Tibial nerve (tissue), 4 donors: ENCODE results near the gene RHOBTB1. TPM values are rescaled to one million over a fixed set of nuclear protein-coding genes. Genes with fewer than 3 reads are reported as not detected.

Source experiments
- DNase-seq, 2 donors: peaks; one replicate each; pipeline ENCODE4 v3.0.0-alpha.2; 2019; ENCODE audit warnings: low spot score in 2 of 2
- H3K27ac ChIP-seq, 4 donors: fragments of 200-600 bp; sonication (generic) in 3 of 4; one replicate each; pipeline ENCODE4 v1.5.1; 2017 to 2019; ENCODE audit warnings: mild to moderate bottlenecking in 1 of 4
- H3K27me3 ChIP-seq, 2 donors: fragments of 200-600 bp; sonication (generic) in 1 of 2; one replicate each; pipeline versions ENCODE4 v1.5.1 to v1.6.0; 2017 to 2019
- H3K36me3 ChIP-seq, 3 donors: fragments of 200-600 bp; sonication (generic); one replicate each; pipeline ENCODE4 v1.5.1; 2018 to 2019
- H3K4me1 ChIP-seq, 4 donors: fragments of 200-600 bp; sonication (generic) in 3 of 4; one replicate each; pipeline ENCODE4 v1.5.1; 2017 to 2019
- H3K4me3 ChIP-seq, 4 donors: fragments of 200-600 bp; sonication (generic) in 3 of 4; one replicate each; pipeline ENCODE4 v1.5.1; 2017 to 2019; ENCODE audit warnings: mild to moderate bottlenecking in 1 of 4, moderate library complexity in 1 of 4
- H3K9me3 ChIP-seq, 4 donors: fragments of 200-600 bp; sonication (generic) in 3 of 4; one replicate each; pipeline ENCODE4 v1.5.1; 2017 to 2019
- EP300 ChIP-seq, 2 donors: sonication (generic); formaldehyde crosslinking; IDR thresholded peaks; one replicate each; pipeline ENCODE4 v1.6.1; 2017; ENCODE audit warnings: antibody characterized with exemption in 2 of 2, mild to moderate bottlenecking in 1 of 2
- POLR2A ChIP-seq, 2 donors: fragments of 450-650 bp; IDR thresholded peaks; one replicate each; pipeline ENCODE4 v1.6.1; 2017; ENCODE audit warnings: antibody characterized with exemption in 2 of 2, mild to moderate bottlenecking in 2 of 2, moderate library complexity in 2 of 2
- WGBS, 2 donors: methylation state at CpG; one replicate each; pipeline ENCODE4 v1.1.5; 2018; 5-methylcytosine and 5-hydroxymethylcytosine counted together
- total RNA-seq, 4 donors: library from RNA; depleted of rRNA; stranded (reverse); fragments of >200 nt; gene quantifications; one replicate each; pipeline ENCODE4 v1.1.0, GENCODE V29; 2016
- TF ChIP-seq, protein P1 (sequence below), 5 experiments: fragments of 200-600 bp in 3 of 5; fragments of 450-650 bp in 2 of 5; sonication (generic) in 3 of 5; IDR thresholded peaks; one replicate each; pipeline ENCODE4 v1.5.1; 2016 to 2019; ENCODE audit warnings: antibody characterized with exemption in 5 of 5, mild to moderate bottlenecking in 3 of 5, moderate library complexity in 2 of 5

The RHOBTB1 gene
- total RNA-seq, 4 donors from 2014 or later = 5.7 to 28.2 (median 5.9) TPM

DNA sequence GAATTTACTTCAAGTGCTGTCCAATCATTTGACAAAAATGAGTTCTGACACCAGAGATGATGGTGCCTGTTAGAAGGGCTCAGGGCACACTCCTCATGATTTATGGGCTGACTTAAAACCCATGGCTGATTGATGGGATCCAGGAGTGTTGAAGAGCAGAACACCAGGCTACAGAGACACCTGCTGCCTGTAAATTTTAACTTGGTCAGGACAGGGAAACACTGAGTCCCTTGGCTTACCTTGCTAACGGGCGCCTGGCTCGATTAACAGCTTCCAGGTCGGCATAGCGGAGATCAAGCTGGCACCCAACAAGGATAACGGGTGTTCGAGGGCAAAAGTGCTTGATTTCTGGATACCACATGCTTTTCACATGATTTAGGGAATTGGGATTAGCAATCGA lies 51.4 kb downstream of the RHOBTB1 start:
- no peak for DNase-seq
- H3K36me3 ChIP-seq = peaks cover 0 to 13% (median 0%) of the 10 kb centered on the region in 3 donors
- no peak overlapping the region for H3K4me3 ChIP-seq
- H3K27me3 ChIP-seq = no peaks in the 10 kb centered on the region
- H3K27ac ChIP-seq = no peak overlapping the region
- H3K4me1 ChIP-seq = peaks cover 0 to 16% (median 2%) of the 10 kb centered on the region in 4 donors
- 92 to 95% methylated on average over 8 of the region's 8 CpGs for WGBS, 2 donors
- no peak for TF ChIP-seq EP300 (IDR thresholded peaks at IDR 0.05)
- TF ChIP-seq, protein P1, sequence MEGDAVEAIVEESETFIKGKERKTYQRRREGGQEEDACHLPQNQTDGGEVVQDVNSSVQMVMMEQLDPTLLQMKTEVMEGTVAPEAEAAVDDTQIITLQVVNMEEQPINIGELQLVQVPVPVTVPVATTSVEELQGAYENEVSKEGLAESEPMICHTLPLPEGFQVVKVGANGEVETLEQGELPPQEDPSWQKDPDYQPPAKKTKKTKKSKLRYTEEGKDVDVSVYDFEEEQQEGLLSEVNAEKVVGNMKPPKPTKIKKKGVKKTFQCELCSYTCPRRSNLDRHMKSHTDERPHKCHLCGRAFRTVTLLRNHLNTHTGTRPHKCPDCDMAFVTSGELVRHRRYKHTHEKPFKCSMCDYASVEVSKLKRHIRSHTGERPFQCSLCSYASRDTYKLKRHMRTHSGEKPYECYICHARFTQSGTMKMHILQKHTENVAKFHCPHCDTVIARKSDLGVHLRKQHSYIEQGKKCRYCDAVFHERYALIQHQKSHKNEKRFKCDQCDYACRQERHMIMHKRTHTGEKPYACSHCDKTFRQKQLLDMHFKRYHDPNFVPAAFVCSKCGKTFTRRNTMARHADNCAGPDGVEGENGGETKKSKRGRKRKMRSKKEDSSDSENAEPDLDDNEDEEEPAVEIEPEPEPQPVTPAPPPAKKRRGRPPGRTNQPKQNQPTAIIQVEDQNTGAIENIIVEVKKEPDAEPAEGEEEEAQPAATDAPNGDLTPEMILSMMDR (IDR thresholded peaks at IDR 0.05) = no peak
- TF ChIP-seq POLR2A (IDR thresholded peaks at IDR 0.05) = no peak
- H3K9me3 ChIP-seq = no peaks in the 10 kb centered on the region

DNA sequence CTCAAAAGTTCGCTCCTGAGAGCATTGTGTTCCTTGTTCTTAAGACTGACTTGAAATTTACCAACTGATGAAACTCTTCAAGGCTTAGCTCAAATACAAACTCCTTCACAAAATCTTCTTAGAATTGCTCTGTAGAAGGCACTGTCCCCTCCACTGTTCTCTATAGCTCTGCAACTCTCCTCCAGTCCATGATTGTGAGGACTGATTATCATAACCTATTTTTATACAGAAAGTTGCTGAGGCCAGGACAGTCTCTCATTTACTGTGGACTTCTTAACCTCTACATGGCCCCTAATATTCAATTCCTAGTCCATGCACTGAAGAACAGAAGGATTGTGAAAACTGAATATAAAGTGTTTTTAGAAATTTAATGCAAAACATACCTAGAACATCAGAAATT lies 53.2 kb downstream of the RHOBTB1 start:
- Histone ChIP-seq H3K27me3 (no peaks in the 10 kb centered on the region), H3K9me3 (no peaks in the 10 kb centered on the region), H3K4me1 (peaks cover 0 to 4% (median 0%) of the 10 kb centered on the region in 4 donors), H3K36me3 (peaks cover 0 to 22% (median 0%) of the 10 kb centered on the region in 3 donors), H3K4me3 (no peak overlapping the region), H3K27ac (no peak overlapping the region)
- no peak for DNase-seq
- WGBS, 2 donors = 96 to 100% methylated on average over 1 of the region's 1 CpG
- TF ChIP-seq EP300 (IDR thresholded peaks at IDR 0.05) (no peak), POLR2A (IDR thresholded peaks at IDR 0.05) (no peak)
- TF ChIP-seq, protein P1 (IDR thresholded peaks at IDR 0.05) = no peak

DNA sequence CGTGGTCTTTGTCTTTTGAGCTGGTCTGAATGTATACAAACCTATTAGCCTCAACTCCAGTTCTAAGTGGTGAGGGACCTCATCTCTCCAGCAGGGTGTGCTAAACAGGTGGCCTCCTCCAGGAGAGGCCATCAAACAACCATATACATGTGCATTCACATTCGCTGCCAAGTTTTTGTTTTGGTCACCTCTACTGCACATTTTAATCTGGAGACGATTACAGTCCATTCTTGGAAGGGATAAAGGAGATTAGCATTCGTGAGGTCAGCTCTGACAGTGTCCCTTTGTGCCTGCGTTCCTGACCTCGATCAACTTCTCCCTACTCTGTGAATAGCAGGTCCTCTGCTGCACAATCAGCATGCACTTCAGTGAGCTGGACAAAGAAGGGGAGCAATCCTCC lies 60.8 kb downstream of the RHOBTB1 start:
- Histone ChIP-seq H3K4me1 (no peaks in the 10 kb centered on the region), H3K36me3 (peaks cover 0 to 43% (median 0%) of the 10 kb centered on the region in 3 donors), H3K9me3 (no peaks in the 10 kb centered on the region), H3K4me3 (no peak overlapping the region), H3K27me3 (no peaks in the 10 kb centered on the region), H3K27ac (no peak overlapping the region)
- no peak for TF ChIP-seq POLR2A (IDR thresholded peaks at IDR 0.05)
- TF ChIP-seq, protein P1 (IDR thresholded peaks at IDR 0.05) = peak in 1 of 5 experiments; percentile 6
- no peak for DNase-seq
- 55 to 63% methylated on average over 6 of the region's 6 CpGs for WGBS, 2 donors

DNA sequence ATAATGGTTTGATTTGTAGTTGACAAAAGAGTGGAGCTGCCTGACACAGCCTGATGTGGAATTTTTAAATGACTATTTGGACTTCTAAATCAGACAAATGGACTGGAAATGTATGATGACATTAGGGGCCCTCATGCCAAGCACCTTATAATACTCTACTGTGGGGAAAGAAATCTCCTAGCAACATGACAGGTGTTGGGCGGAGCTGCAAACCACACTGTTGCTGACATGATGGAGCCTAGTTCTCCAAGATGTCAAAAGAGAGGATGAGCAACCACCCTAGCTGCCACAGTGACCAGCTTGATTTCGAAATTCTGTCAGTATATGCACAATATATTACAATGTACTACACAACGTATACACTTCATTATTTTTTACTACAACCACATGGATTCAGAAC lies 65.8 kb downstream of the RHOBTB1 start:
- H3K4me1 ChIP-seq = no peaks in the 10 kb centered on the region
- H3K27ac ChIP-seq = no peak overlapping the region
- no peaks in the 10 kb centered on the region for H3K27me3 ChIP-seq
- no peak for TF ChIP-seq EP300 (IDR thresholded peaks at IDR 0.05)
- TF ChIP-seq, protein P1 (IDR thresholded peaks at IDR 0.05) = no peak
- no peak for TF ChIP-seq POLR2A (IDR thresholded peaks at IDR 0.05)
- peaks cover 0 to 24% (median 0%) of the 10 kb centered on the region in 3 donors for H3K36me3 ChIP-seq
- no peak overlapping the region for H3K4me3 ChIP-seq
- H3K9me3 ChIP-seq = no peaks in the 10 kb centered on the region
- no peak for DNase-seq
- 91 to 97% methylated on average over 3 of the region's 3 CpGs for WGBS, 2 donors

DNA sequence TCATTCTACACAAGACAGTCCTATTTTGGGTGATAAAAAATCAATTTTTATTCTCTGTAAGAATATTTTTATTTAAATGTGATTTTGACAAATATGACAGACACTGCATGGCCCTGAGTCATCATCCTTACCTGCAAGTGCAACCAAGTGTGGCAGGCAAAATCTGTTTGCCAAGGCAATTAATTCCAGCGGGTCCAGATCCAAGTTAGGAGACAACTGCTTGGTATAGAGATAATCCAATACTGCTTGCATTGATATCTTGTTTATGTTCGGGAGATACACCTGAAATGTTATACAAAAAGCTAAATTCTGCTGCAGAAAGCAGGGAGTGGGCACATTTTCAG lies 66.2 kb downstream of the RHOBTB1 start:
- Histone ChIP-seq H3K27me3 (no peaks in the 10 kb centered on the region), H3K4me1 (no peaks in the 10 kb centered on the region), H3K27ac (no peak overlapping the region), H3K9me3 (no peaks in the 10 kb centered on the region), H3K36me3 (peaks cover 0 to 28% (median 0%) of the 10 kb centered on the region in 3 donors), H3K4me3 (no peak overlapping the region)
- DNase-seq = no peak
- WGBS, 2 donors = 95 to 96% methylated on average over 2 of the region's 2 CpGs
- TF ChIP-seq EP300 (IDR thresholded peaks at IDR 0.05) (no peak), POLR2A (IDR thresholded peaks at IDR 0.05) (no peak)
- TF ChIP-seq, protein P1 (IDR thresholded peaks at IDR 0.05) = no peak
